Stomach (tissue), 4 donors: ENCODE results near the gene HMGCL.

Experiments
- CTCF ChIP-seq, 7 experiments: fragments of 450-650 bp in 4 of 7; fragments of 200-600 bp in 3 of 7; sonication (generic) in 3 of 7; IDR thresholded peaks; one replicate each; pipeline ENCODE4 v1.5.1; 2016 to 2019; ENCODE audit warnings: antibody characterized with exemption in 7 of 7, control low read depth in 2 of 7, mild to moderate bottlenecking in 1 of 7
- POLR2A ChIP-seq, 4 donors: fragments of 450-650 bp; IDR thresholded peaks; one replicate each; pipeline ENCODE4 v1.6.1; 2016; ENCODE audit warnings: antibody characterized with exemption in 4 of 4, control low read depth in 2 of 4, mild to moderate bottlenecking in 1 of 4, moderate library complexity in 1 of 4

- TF ChIP-seq CTCF (IDR thresholded peaks at IDR 0.05): no peak
- TF ChIP-seq POLR2A (IDR thresholded peaks at IDR 0.05): no peak
These were observed 8.9 kb downstream of the HMGCL start for GRCh38 chr1:23816361-23816760.
